ENCODE measurements around the gene UBE2D1.

The UBE2D1 gene

DNA sequence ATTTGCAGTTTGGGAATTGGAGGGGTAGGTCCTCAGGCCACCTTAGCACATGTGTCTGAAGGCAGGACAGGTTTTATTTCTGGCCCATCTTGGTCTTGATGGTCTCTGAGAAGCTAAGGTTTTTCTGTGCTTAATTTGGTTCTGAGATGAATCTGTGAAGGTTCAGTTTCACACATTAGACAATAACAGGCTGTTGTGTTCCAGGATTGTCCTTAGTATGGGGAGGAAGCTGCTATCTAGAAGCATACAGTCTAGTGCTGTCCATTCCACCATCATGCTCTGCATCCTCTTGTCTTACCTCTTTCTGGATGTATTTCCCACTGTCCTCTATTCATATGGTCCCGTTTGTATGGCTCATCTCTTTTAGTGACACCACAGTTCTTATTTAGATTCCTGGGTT, 7.1 kb downstream of the UBE2D1 start:
- H3K9me3 Mint-ChIP-seq: no peaks in the 10 kb centered on the region
- H3K36me3 Mint-ChIP-seq (ENCODE audit: low read depth): peaks cover 26% of the 10 kb centered on the region
- peaks cover 7% of the 10 kb centered on the region for H3K4me1 Mint-ChIP-seq
- DNase-seq: no peak
- no peak overlapping the region for H3K27ac Mint-ChIP-seq
- no peak overlapping the region for H3K4me3 Mint-ChIP-seq
- no peaks in the 10 kb centered on the region for H3K27me3 Mint-ChIP-seq (ENCODE audit: low read depth, poor library complexity)
- TF ChIP-seq, protein P1, sequence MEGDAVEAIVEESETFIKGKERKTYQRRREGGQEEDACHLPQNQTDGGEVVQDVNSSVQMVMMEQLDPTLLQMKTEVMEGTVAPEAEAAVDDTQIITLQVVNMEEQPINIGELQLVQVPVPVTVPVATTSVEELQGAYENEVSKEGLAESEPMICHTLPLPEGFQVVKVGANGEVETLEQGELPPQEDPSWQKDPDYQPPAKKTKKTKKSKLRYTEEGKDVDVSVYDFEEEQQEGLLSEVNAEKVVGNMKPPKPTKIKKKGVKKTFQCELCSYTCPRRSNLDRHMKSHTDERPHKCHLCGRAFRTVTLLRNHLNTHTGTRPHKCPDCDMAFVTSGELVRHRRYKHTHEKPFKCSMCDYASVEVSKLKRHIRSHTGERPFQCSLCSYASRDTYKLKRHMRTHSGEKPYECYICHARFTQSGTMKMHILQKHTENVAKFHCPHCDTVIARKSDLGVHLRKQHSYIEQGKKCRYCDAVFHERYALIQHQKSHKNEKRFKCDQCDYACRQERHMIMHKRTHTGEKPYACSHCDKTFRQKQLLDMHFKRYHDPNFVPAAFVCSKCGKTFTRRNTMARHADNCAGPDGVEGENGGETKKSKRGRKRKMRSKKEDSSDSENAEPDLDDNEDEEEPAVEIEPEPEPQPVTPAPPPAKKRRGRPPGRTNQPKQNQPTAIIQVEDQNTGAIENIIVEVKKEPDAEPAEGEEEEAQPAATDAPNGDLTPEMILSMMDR (IDR thresholded peaks at IDR 0.05): no peak

GRCh38 chr10:58347967-58348366, 13.2 kb downstream of the UBE2D1 start:
- DNase-seq: no peak
- TF ChIP-seq, protein P1 (IDR thresholded peaks at IDR 0.05): no peak
- Mint-ChIP-seq H3K4me3 (no peak overlapping the region), H3K27me3 (ENCODE audit: low read depth, poor library complexity) (no peaks in the 10 kb centered on the region), H3K4me1 (peaks cover 8% of the 10 kb centered on the region), H3K27ac (no peak overlapping the region), H3K36me3 (ENCODE audit: low read depth) (peaks cover 20% of the 10 kb centered on the region), H3K9me3 (no peaks in the 10 kb centered on the region)

DNA sequence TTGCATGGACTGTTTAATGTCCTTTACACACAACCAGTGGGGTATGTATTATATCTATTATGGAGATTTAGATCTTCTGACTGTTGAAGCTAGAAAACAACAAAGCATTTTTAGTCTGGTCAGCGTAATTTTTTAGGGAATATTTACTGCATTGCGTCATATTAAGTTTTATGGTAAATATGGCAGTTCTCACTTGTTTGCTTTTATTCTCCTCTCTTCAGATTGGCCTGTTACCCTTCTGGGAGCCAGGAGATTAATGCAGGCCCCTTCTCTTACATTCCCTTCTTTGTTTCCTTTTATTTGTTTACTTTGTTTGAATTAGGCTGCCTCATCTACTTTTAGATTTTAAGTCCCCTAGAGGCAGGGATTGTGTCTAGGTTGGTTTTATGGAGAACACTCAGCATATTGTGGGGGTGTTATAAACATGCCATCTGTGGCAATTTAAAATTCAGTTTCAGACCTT, 13.8 kb downstream of the UBE2D1 start:
- no peaks in the 10 kb centered on the region for H3K9me3 Mint-ChIP-seq
- H3K36me3 Mint-ChIP-seq (ENCODE audit: low read depth): peaks cover 20% of the 10 kb centered on the region
- no peak for DNase-seq
- peaks cover 12% of the 10 kb centered on the region for H3K4me1 Mint-ChIP-seq
- H3K27ac Mint-ChIP-seq: peak overlapping the region; percentile 13
- TF ChIP-seq, protein P1 (IDR thresholded peaks at IDR 0.05): no peak
- H3K27me3 Mint-ChIP-seq (ENCODE audit: low read depth, poor library complexity): no peaks in the 10 kb centered on the region
- H3K4me3 Mint-ChIP-seq: no peak overlapping the region

- Mint-ChIP-seq H3K9me3 (no peaks in the 10 kb centered on the region), H3K36me3 (ENCODE audit: low read depth) (peaks cover 20% of the 10 kb centered on the region), H3K27me3 (ENCODE audit: low read depth, poor library complexity) (no peaks in the 10 kb centered on the region), H3K4me3 (no peak overlapping the region), H3K27ac (peak overlapping the region; percentile 2), H3K4me1 (peaks cover 16% of the 10 kb centered on the region)
- no peak for DNase-seq
- TF ChIP-seq, protein P1 (IDR thresholded peaks at IDR 0.05): no peak
These were observed 15.2 kb downstream of the UBE2D1 start for GRCh38 chr10:58350023-58350422.

DNA sequence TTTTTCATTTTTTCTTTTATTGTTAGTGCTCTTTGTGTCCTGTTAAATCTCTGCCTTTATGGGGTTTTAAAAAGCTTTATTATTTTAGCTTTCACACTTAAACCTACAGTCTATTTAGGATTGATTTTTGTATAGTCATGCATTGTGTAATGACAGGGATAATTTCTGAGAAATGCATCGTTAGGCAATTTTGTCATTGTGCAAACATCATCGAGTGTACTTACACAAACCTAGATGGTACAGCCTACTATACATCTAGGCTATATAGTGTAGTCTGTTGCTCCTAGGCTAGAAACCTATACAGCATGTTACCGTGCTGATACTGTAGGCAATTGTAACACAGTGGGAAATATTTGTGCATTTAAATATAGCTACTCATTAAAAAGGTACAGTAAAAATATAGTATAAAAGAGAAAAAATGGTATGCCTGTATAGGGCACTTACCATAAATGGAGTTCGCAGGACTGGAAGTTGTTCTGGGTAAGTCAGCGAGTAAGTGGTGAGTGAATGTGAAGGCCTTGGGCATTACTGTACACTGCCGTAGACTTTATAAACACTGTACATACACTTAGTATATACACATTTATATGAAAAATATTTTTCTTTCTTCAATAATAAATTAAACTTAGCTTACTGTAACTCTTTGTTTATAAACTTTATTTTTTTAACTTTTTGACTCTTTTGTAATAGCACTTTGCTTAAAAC, 16.0 kb downstream of the UBE2D1 start:
- H3K27ac Mint-ChIP-seq: no peak overlapping the region
- H3K4me3 Mint-ChIP-seq: no peak overlapping the region
- TF ChIP-seq, protein P1 (IDR thresholded peaks at IDR 0.05): no peak
- no peaks in the 10 kb centered on the region for H3K9me3 Mint-ChIP-seq
- H3K4me1 Mint-ChIP-seq: peaks cover 16% of the 10 kb centered on the region
- DNase-seq: no peak
- H3K36me3 Mint-ChIP-seq (ENCODE audit: low read depth): peaks cover 15% of the 10 kb centered on the region
- H3K27me3 Mint-ChIP-seq (ENCODE audit: low read depth, poor library complexity): no peaks in the 10 kb centered on the region

Measured in nephron progenitor cell (in vitro differentiated cells).